GM03348 (cell line): ENCODE measurements around the gene MMP10.
"Not testable (repeated sequence)": the region's sequence is repeated elsewhere in the genome, so short reads cannot be mapped to it uniquely, and the experiment has no call there.

Experiments used
- DNase-seq: peaks from one replicate; pipeline ENCODE4 v3.0.0; 2012; ENCODE audit warnings: low spot score

MMP10 gene

GRCh38 chr11:102783720-102784119, 3.3 kb upstream of the MMP10 start:
- no peak for DNase-seq

GRCh38 chr11:102783016-102783415, 2.6 kb upstream of the MMP10 start:
- DNase-seq, result no peak

GRCh38 chr11:102781676-102782075, 1.2 kb upstream of the MMP10 start:
- no peak for DNase-seq

- no peak for DNase-seq
These were observed 4.0 kb downstream of the MMP10 start for GRCh38 chr11:102776454-102776853.

- no peak for DNase-seq
These were observed 7.0 kb downstream of the MMP10 start for GRCh38 chr11:102773386-102773785.

- DNase-seq, result no peak
These were observed 9.1 kb downstream of the MMP10 start for GRCh38 chr11:102771351-102771750.

- DNase-seq, result no peak
These were observed 10.2 kb downstream of the MMP10 start for GRCh38 chr11:102770191-102770590.

- no peak for DNase-seq
These were observed 12.6 kb downstream of the MMP10 start for GRCh38 chr11:102767800-102768199.

- DNase-seq, result no peak
These were observed 17.0 kb downstream of the MMP10 start for GRCh38 chr11:102763440-102763839.

- DNase-seq, result peak; percentile 37
These were observed 18.1 kb downstream of the MMP10 start for GRCh38 chr11:102762361-102762767.

GRCh38 chr11:102761646-102762238, 18.7 kb downstream of the MMP10 start:
- DNase-seq, result peak; percentile 55

GRCh38 chr11:102760344-102761035, 19.9 kb downstream of the MMP10 start:
- DNase-seq, result peak; percentile 83

- peak; percentile 35 for DNase-seq
These were observed 22.4 kb downstream of the MMP10 start for GRCh38 chr11:102757823-102758549.

- no peak for DNase-seq
These were observed 27.2 kb downstream of the MMP10 start for GRCh38 chr11:102753267-102753666.

GRCh38 chr11:102751673-102752072, 28.8 kb downstream of the MMP10 start:
- no peak for DNase-seq

GRCh38 chr11:102749101-102749722, 31.2 kb downstream of the MMP10 start:
- DNase-seq, result no peak

GRCh38 chr11:102746746-102747578, 33.5 kb downstream of the MMP10 start:
- not testable (repeated sequence) for DNase-seq

- no peak for DNase-seq
These were observed 45.8 kb downstream of the MMP10 start for GRCh38 chr11:102734650-102735049.

GRCh38 chr11:102733232-102733875, 47.1 kb downstream of the MMP10 start:
- peak; percentile 74 for DNase-seq

GRCh38 chr11:102730944-102731343, 49.5 kb downstream of the MMP10 start:
- not testable (repeated sequence) for DNase-seq
